ENCODE measurements around the gene HYAL3.

- TF ChIP-seq, protein P1, sequence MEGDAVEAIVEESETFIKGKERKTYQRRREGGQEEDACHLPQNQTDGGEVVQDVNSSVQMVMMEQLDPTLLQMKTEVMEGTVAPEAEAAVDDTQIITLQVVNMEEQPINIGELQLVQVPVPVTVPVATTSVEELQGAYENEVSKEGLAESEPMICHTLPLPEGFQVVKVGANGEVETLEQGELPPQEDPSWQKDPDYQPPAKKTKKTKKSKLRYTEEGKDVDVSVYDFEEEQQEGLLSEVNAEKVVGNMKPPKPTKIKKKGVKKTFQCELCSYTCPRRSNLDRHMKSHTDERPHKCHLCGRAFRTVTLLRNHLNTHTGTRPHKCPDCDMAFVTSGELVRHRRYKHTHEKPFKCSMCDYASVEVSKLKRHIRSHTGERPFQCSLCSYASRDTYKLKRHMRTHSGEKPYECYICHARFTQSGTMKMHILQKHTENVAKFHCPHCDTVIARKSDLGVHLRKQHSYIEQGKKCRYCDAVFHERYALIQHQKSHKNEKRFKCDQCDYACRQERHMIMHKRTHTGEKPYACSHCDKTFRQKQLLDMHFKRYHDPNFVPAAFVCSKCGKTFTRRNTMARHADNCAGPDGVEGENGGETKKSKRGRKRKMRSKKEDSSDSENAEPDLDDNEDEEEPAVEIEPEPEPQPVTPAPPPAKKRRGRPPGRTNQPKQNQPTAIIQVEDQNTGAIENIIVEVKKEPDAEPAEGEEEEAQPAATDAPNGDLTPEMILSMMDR (conservative IDR thresholded peaks at IDR 0.05 in 1 of 2, IDR thresholded peaks at IDR 0.05 in 1 of 2; ENCODE audit: low read depth in 1 of 2, low read length in 2 of 2), result no peak
- no peak for TF ChIP-seq EZH2 (IDR thresholded peaks at IDR 0.05; ENCODE audit: low read length, missing control alignments)
These were observed 34.7 kb downstream of the HYAL3 start for GRCh38 chr3:50264383-50264963.

Data from fibroblast of lung (primary cell).